Stomach smooth muscle (tissue), 2 donors: ENCODE measurements around the gene LMO7.
"Not testable (repeated sequence)": the region's sequence is repeated elsewhere in the genome, so short reads cannot be mapped to it uniquely, and the experiment has no call there.

Experiments used
- H3K27ac ChIP-seq: one replicate; pipeline ENCODE4 v1.7.0; 2013; ENCODE audit warnings: mild to moderate bottlenecking, low read length, inconsistent platforms
- H3K27me3 ChIP-seq, 2 donors: one replicate each; pipeline ENCODE4 v1.7.0; 2013; ENCODE audit warnings: low read length in 2 of 2; ENCODE audit not compliant: insufficient read depth in 2 of 2, control insufficient read depth in 1 of 2
- H3K36me3 ChIP-seq, 2 donors: one replicate each; pipeline ENCODE4 v1.7.0; 2013; ENCODE audit warnings: low read length in 2 of 2; ENCODE audit not compliant: control insufficient read depth in 2 of 2, insufficient read depth in 2 of 2
- H3K4me1 ChIP-seq: one replicate; pipeline ENCODE4 v1.7.0; 2013; ENCODE audit warnings: low read length; ENCODE audit not compliant: control insufficient read depth, insufficient read depth
- H3K4me3 ChIP-seq, 2 donors: one replicate each; pipeline ENCODE4 v1.7.0; 2013; ENCODE audit warnings: low read length in 2 of 2
- H3K9ac ChIP-seq, 2 donors: one replicate each; pipeline ENCODE4 v1.7.0; 2013; ENCODE audit warnings: low read length in 2 of 2, mild to moderate bottlenecking in 1 of 2
- H3K9me3 ChIP-seq, 2 donors: one replicate each; pipeline ENCODE4 v1.7.0; 2013; ENCODE audit warnings: low read length in 2 of 2; ENCODE audit not compliant: control insufficient read depth in 2 of 2
- donor health status: healthy.
- donor health status: Pancreatic carcinoma.

LMO7 gene

DNA sequence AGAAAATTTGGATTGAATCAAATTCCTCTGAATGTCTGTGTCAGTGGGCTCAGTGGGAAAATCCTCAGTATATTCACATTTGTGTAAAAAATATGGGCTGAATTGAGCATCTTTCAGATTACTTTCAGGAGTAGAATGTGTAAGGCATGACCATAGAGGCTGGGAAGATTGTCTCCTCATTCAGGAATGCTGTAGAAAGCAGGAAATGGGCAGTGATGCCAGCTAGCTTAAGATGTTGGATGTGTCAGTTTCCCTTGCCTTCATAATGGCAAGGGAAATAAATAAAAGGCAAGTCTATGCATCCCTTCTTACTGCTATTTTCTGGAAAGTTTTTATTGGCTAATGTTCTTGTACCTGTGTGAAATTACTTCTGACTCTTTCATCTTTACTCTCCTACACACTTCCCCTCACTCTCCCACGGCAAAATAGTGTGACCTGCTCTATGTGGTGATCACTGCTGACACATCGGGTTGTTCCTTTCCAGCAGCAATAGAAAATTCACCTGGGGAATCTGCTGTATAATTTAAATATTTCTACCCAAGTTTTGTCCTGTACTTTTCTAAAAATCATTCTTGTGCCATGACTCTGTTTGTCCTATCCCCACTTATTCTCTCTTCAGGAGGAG, 103.2 kb downstream of the LMO7 start:
- Histone ChIP-seq H3K36me3 (no peaks in the 10 kb centered on the region), H3K27me3 (no peaks in the 10 kb centered on the region), H3K9me3 (no peaks in the 10 kb centered on the region), H3K4me3 (no peak overlapping the region), H3K27ac (no peak overlapping the region), H3K9ac (no peak overlapping the region), H3K4me1 (no peaks in the 10 kb centered on the region)

DNA sequence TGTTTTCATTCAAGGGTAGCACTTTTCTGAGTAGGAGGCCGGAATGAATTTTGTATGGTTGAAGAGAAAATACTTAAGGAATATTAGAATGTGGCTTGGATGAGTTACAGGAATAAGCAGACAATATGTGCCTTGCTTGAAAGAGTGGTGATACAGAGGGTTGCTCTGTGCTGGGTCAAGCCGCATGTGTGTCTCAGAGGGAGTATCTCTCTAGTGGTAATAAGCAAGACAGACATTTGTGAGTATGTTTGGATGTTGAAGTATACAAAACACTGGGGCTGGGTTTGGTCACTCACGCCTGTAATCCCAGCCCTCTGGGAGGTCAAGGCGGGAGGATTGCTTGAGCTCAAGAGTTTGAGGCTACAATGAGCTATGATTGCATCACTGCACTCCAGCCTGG, 103.9 kb downstream of the LMO7 start:
- Histone ChIP-seq H3K27me3 (no peaks in the 10 kb centered on the region), H3K4me3 (no peak overlapping the region), H3K9ac (no peak overlapping the region), H3K4me1 (no peaks in the 10 kb centered on the region), H3K36me3 (no peaks in the 10 kb centered on the region), H3K9me3 (peaks cover 0 to 3% of the 10 kb centered on the region in 2 donors), H3K27ac (no peak overlapping the region)

DNA sequence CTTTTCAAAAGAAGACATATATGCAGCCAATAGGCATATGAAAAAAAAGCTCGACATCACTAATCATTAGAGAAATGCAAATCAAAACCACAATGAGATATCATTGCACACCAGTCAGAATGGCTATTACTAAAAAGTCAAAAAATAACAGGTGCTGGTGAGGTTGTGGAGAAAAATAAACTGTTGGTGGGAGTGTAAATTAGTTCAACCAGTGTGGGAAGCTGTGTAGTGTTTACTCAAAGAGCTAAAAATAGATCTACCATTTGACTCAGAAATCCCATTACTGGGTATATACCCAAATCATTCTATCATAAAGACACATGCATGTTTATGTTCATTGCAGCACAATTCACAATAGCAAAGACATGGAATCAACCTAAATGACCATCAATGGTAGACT, 106.9 kb downstream of the LMO7 start:
- not testable (repeated sequence) for H3K9me3 ChIP-seq, H3K27me3 ChIP-seq

DNA sequence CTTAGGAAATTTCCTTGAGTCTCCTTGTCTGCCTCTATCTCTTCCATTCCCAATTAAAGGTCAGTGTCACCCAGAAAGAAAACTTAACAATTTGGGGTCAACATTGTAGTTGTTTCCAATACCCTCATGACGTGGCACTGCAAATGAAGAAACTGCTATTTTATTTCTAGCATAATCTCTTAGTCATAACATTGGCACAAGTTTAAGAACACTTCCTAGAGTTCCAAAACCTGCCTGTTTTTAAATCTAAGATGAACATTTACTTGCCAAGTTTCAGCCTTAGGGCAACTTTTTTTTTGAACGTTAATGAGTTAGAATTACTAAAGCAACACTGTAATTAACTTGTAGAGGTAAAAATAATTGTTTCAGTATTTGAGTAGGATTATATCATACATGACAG, 108.0 kb downstream of the LMO7 start:
- H3K27ac ChIP-seq: no peak overlapping the region

More for the DNA sequence above, 106.9 kb downstream of the LMO7 start:
- not testable (repeated sequence) for H3K36me3 ChIP-seq, H3K27ac ChIP-seq, H3K4me1 ChIP-seq, H3K4me3 ChIP-seq, H3K9ac ChIP-seq

DNA sequence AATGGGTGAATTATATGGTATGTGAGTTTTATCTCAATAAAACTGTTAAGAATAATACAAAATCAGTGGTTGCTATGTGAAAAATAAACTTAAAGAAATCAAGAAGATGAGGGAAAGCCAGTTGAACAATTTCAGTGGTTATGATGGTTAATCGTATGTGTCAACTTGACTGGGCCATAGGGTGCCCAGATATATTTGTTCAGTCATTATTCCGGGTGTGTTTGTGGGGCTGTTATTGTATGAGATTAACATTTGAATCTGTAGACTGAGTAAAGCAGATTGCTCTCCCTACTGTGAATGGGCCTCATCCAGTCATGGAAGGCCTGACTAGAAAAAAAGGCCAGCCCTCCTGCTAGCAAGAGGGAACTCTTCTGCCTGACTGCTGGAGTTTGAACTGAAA, 109.3 kb downstream of the LMO7 start:
- H3K9ac ChIP-seq: no peak overlapping the region
- no peaks in the 10 kb centered on the region for H3K4me1 ChIP-seq
- H3K36me3 ChIP-seq: no peaks in the 10 kb centered on the region
- peaks cover 0 to 4% of the 10 kb centered on the region in 2 donors for H3K9me3 ChIP-seq
- H3K4me3 ChIP-seq: no peak overlapping the region
- no peak overlapping the region for H3K27ac ChIP-seq
- no peaks in the 10 kb centered on the region for H3K27me3 ChIP-seq

More for the DNA sequence above, 108.0 kb downstream of the LMO7 start:
- Histone ChIP-seq H3K9ac (no peak overlapping the region), H3K27me3 (no peaks in the 10 kb centered on the region), H3K4me3 (no peak overlapping the region), H3K9me3 (peaks cover 0 to 4% of the 10 kb centered on the region in 2 donors), H3K36me3 (no peaks in the 10 kb centered on the region), H3K4me1 (no peaks in the 10 kb centered on the region)

DNA sequence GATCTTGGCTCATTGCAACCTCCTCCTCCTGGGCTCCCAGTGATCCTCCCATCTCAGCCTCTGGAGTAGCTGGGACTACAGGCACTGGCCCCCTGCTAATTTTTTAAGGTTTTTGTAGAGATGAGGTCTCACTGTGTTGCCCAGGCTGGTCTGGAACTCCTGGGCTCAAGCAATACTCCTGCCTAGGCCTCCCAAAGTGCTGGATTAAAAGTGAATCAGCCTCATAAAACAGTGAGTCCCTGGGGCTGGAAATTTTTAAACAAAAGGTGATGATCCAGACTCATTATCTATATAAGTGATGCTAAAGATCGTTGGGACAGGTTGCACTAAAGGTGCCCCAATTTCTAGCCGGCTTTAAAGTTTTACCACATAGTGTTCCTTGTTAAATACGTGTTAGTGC, 112.7 kb downstream of the LMO7 start:
- Histone ChIP-seq H3K27me3 (no peaks in the 10 kb centered on the region), H3K27ac (no peak overlapping the region), H3K36me3 (no peaks in the 10 kb centered on the region), H3K9ac (no peak overlapping the region), H3K4me1 (no peaks in the 10 kb centered on the region), H3K4me3 (no peak overlapping the region), H3K9me3 (peaks cover 0 to 4% of the 10 kb centered on the region in 2 donors)

DNA sequence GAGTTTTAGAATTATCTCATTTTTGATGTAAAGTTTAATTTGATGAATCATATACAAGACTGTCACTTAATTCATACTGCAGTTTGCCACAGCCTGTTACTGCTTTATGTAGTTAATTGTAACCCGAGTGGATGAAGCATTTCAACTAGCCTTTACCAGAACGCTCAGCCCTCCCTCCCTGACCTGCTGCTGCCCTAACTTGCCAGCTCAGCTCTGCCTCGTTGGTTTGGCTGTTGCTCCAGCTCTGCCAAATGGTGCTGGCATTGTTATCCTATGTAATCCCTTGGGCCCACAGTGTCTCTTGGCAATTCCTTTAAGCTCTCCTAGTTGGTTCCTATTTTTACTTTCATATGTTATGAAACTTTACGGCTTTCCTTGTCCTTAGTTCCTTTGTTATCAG, 113.3 kb downstream of the LMO7 start:
- Histone ChIP-seq H3K9me3 (peaks cover 0 to 4% of the 10 kb centered on the region in 2 donors), H3K36me3 (no peaks in the 10 kb centered on the region), H3K4me1 (no peaks in the 10 kb centered on the region), H3K4me3 (no peak overlapping the region), H3K27me3 (no peaks in the 10 kb centered on the region), H3K9ac (no peak overlapping the region), H3K27ac (no peak overlapping the region)

DNA sequence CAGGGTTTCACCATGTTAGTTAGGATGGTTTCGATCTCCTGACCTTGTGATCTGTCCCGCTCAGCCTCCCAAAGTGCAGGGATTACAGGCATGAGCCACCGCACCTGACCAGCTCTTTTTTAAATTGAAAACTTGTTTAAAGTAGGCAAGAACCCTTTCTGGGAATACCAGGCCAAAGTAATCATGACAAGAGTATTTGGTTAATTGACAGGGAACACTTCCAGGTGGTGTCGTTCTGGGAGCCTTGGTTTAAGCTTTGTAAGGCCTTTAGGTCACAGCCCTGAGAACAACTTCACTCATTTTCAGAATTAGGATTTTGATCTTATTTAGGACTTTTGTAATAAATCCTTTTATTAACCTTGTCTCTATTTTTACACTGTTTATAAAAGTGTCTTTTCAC, 115.2 kb downstream of the LMO7 start:
- Histone ChIP-seq H3K27ac (no peak overlapping the region), H3K27me3 (no peaks in the 10 kb centered on the region), H3K4me3 (no peak overlapping the region), H3K4me1 (no peaks in the 10 kb centered on the region), H3K36me3 (no peaks in the 10 kb centered on the region), H3K9me3 (no peaks in the 10 kb centered on the region), H3K9ac (no peak overlapping the region)

DNA sequence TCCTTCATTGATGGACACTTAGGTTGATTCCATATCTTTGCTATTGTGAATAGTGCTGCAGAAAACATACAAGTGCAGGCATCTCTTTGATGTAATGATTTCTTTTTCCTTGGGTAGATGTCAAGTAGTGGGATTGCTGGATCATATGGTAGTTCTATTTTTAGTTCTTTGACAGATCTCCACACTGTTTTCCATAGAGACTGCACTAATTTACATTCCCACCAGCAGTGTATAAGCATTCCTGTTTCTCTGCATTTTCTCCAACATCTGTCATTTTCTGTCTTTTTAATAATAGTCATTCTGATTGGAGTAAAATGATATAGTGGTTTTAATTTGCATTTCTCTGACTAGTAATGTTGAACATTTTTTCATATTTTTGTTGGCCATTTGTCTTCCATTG, 116.7 kb downstream of the LMO7 start:
- no peaks in the 10 kb centered on the region for H3K4me1 ChIP-seq
- H3K36me3 ChIP-seq: no peaks in the 10 kb centered on the region
- no peak overlapping the region for H3K27ac ChIP-seq
- no peak overlapping the region for H3K9ac ChIP-seq
- H3K27me3 ChIP-seq: no peaks in the 10 kb centered on the region
- no peaks in the 10 kb centered on the region for H3K9me3 ChIP-seq
- H3K4me3 ChIP-seq: no peak overlapping the region

DNA sequence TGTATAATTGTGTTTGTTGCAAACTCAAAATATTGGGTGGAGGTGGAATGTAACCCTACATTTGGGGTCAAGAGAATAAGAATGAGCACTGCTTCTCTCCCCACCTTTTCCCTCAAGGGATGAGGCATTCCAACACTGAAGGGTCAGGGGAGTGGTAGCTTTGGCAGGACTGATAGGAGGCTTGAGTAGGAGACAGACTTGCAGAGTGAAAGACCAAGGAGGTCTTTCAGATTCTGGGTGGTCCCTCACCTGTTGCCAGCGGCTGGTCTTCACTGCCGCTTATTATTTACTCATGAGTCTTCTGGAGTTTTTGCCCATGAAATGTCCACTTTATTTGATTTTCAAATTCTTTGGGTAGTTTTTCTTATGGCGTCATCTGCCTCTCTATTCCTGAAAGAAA, 118.8 kb downstream of the LMO7 start:
- Histone ChIP-seq H3K27ac (no peak overlapping the region), H3K9me3 (no peaks in the 10 kb centered on the region), H3K4me1 (no peaks in the 10 kb centered on the region), H3K27me3 (no peaks in the 10 kb centered on the region), H3K4me3 (no peak overlapping the region), H3K36me3 (no peaks in the 10 kb centered on the region), H3K9ac (no peak overlapping the region)

DNA sequence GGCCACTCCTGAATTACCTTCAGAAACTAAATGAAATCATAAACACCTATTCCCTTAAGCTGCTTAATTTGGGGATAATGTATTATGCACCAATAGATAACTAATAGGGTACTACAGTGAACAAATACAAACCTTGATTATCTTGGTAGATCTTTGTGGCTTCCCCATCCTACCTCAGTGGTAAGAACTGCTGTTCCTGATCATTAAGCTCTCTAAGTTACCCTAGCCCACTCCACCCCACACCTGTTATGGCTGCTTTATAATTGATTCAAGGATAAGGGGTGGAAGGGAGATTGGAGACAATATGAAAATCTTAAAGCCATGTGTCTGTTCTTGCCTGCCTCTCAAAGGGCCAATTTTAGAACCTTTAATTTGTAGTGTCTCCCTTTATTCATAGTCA, 121.2 kb downstream of the LMO7 start:
- Histone ChIP-seq H3K36me3 (no peaks in the 10 kb centered on the region), H3K4me3 (no peak overlapping the region), H3K27me3 (no peaks in the 10 kb centered on the region), H3K4me1 (peaks cover 5% of the 10 kb centered on the region), H3K9me3 (no peaks in the 10 kb centered on the region), H3K27ac (no peak overlapping the region), H3K9ac (no peak overlapping the region)
